ENCODE results near the gene SLC6A12.

- TF ChIP-seq POLR2A (IDR thresholded peaks at IDR 0.05; ENCODE audit: low read depth, low read length) (no peak), POLR2AphosphoS5 (IDR thresholded peaks at IDR 0.05; ENCODE audit: low read depth, low read length) (no peak), TAF1 (IDR thresholded peaks at IDR 0.05; ENCODE audit: borderline replicate concordance, low read depth, low read length) (no peak)
Measured at GRCh38 chr12:161823-162222, 52.1 kb downstream of the SLC6A12 start.

Data from GM12892 (cell line).